H1 (cell line): ENCODE measurements around the gene UMODL1. TPM values are rescaled to one million over a fixed set of nuclear protein-coding genes. Genes with fewer than 3 reads are reported as not detected.

Experiments
- BACH1 ChIP-seq: IDR thresholded peaks from 2 replicates; pipeline ENCODE4 v1.6.1; 2012; ENCODE audit warnings: low read length, improper control_type of control experiment
- NANOG ChIP-seq: IDR thresholded peaks from 2 replicates; pipeline ENCODE4 v1.6.1; 2011; ENCODE audit warnings: low read length, low read depth, mild to moderate bottlenecking, inconsistent platforms; ENCODE audit not compliant: insufficient read depth, poor library complexity, severe bottlenecking
- SP2 ChIP-seq: IDR thresholded peaks from 2 replicates; pipeline ENCODE4 v1.6.1; 2012; ENCODE audit warnings: mild to moderate bottlenecking, low read length, inconsistent platforms
- SUZ12 ChIP-seq: fragments of 200-600 bp; sonication (generic); IDR thresholded peaks from 2 replicates; pipeline ENCODE4 v1.6.1; 2012; ENCODE audit warnings: mild to moderate bottlenecking, inconsistent platforms, low read length, moderate library complexity, mixed read lengths
- polyA plus RNA-seq, 7 experiments: library from polyadenylated mRNA; depleted of rRNA in 3 of 7; stranded (reverse) in 5 of 7; unstranded in 2 of 7; fragments of >200 nt in 5 of 7; fragments of 200-250 nt in 2 of 7; gene quantifications; 1 replicate in 5 of 7; 2 replicates in 1 of 7; 4 replicates in 1 of 7; pipeline versions ENCODE4 v1.2.1 to v1.2.3, GENCODE V29; 2011 to 2013; ENCODE audit warnings: missing spikeins in 2 of 7, mixed read lengths in 2 of 7
- total RNA-seq: library from RNA; stranded (reverse); fragmentation: NEBNext Ultra II Directional; extraction: Animal tissue kit (Norgen Biotek cat#: 25700); gene quantifications from 2 replicates; pipeline ENCODE4 v1.2.1, GENCODE V29; 2021
- TF ChIP-seq, protein P1 (sequence below): IDR thresholded peaks from 2 replicates; pipeline ENCODE4 v1.6.1; 2011; ENCODE audit warnings: low read depth, mild to moderate bottlenecking, low read length; ENCODE audit not compliant: insufficient read depth

UMODL1 gene
- total and polyA plus RNA-seq, 2 of the 8 experiments (the other 6 are each of a cell fraction or from before 2014, with no cell fraction given) = not detected

DNA sequence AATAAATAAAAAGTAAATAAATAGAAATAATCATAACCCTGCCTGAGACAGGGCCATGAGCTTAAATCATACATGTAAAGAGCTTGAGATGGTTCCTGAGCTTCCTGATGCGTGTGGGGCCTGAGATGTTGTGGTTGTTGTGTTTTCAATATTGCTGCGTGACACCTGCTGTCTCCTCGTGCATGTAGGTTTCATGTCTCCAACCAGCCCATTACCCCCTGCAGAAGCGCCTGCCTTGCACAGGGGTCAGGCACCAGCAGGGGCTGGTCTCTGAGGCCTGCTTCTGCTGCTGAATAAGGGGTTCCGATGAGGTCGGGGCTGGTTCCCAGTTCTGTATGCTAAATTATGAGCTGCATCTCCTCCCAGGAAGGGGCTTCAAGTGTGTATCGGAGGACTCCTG, 15.9 kb downstream of the UMODL1 start (continued):
- no peak for TF ChIP-seq BACH1
- TF ChIP-seq, protein P1, sequence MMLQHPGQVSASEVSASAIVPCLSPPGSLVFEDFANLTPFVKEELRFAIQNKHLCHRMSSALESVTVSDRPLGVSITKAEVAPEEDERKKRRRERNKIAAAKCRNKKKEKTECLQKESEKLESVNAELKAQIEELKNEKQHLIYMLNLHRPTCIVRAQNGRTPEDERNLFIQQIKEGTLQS = no peak
- TF ChIP-seq NANOG = no peak
- no peak for TF ChIP-seq SP2
- TF ChIP-seq SUZ12 = no peak
